Activated naive CD4-positive, alpha-beta T cell treated with anti-CD3 and anti-CD28 coated beads, Interleukin-2, amount 10 ng/mL, durations not matched to agents 7 days and 5 days (primary cell): ENCODE measurements around the gene ABHD1.

Experiments
- CTCF ChIA-PET: fragments of 350-600 bp; sonication (Branson Sonifier 250); formaldehyde crosslinking; loops from one replicate; lab custom pipeline; 2021; ENCODE audit warnings: antibody characterized with exemption; lab: Charles Lee
- DNase-seq: peaks from one replicate; pipeline ENCODE4 v3.0.0-alpha.2; 2020
- H3K27ac Mint-ChIP-seq: one replicate; pipeline ENCODE4 v1.8.0; 2021; ENCODE audit warnings: mild to moderate bottlenecking, moderate library complexity, mixed read lengths
- H3K27me3 Mint-ChIP-seq: one replicate; pipeline ENCODE4 v1.8.0; 2021; ENCODE audit warnings: mild to moderate bottlenecking, mixed read lengths
- H3K36me3 Mint-ChIP-seq: one replicate; pipeline ENCODE4 v1.8.0; 2021; ENCODE audit warnings: mixed read lengths
- H3K4me1 Mint-ChIP-seq: one replicate; pipeline ENCODE4 v1.8.0; 2021; ENCODE audit warnings: mixed read lengths
- H3K4me3 Mint-ChIP-seq: one replicate; pipeline ENCODE4 v1.8.0; 2021; ENCODE audit warnings: mild to moderate bottlenecking, moderate library complexity, mixed read lengths
- H3K9me3 Mint-ChIP-seq: one replicate; pipeline ENCODE4 v1.8.0; 2021; ENCODE audit warnings: mixed read lengths

The ABHD1 gene

DNA sequence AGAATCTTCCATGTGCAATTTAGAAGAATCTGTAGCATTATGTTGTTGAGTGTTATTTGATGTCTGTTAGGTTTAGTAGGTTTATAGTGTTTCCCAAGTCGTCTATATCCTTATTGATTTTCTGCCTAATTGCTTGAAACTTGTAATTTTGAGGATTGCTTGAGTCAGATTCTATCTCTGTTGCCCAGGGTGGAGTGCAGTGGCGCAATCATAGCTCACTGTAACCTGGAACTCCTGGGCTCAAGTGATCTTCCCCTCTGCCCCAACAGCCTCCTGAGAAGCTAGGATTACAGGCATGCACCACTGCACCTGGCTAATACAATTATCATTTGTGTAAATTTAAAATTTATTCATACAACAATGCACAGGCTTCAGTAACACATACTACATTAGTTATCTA lies 22.1 kb downstream of the ABHD1 start:
- Mint-ChIP-seq H3K27ac (no peak overlapping the region), H3K4me3 (no peak overlapping the region), H3K9me3 (peaks cover 1% of the 10 kb centered on the region), H3K27me3 (peaks cover 62% of the 10 kb centered on the region), H3K36me3 (no peaks in the 10 kb centered on the region), H3K4me1 (no peaks in the 10 kb centered on the region)
- CTCF ChIA-PET: no interaction called here
- DNase-seq: no peak

GRCh38 chr2:27147935-27148334 lies 24.3 kb downstream of the ABHD1 start:
- DNase-seq: no peak
- CTCF ChIA-PET: no interaction called here

DNA sequence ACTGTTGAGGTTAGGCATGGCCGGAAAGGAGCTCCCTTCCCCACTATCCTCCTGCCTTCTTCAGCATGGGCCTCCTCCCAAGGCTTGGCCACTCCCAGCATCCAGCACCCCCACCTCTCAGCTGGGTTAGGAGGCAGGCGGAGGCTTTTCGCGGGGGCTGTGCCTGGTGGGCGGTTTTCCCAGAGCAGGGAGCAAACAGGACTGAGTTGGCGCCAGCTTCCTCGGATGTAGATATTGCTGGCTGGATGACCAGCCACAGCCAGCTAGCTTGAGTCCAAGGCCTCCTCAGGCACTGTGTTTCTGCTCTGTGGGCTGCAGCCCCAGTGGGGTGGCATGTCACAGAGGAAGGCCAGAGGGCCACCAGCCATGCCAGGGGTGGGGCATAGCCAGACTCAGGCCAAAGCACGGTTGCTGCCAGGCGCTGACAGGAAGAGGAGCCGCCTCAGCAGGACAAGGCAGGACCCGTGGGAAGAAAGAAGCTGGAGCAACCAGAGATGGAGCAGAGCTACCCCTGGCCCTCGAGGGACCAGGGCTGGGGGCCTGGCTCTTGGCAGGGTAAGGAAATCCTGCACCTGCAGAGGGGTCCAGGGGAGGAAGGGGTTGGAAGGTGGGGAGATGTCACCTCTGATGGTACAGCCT lies 25.3 kb downstream of the ABHD1 start, which contains the start of gene TCF23:
TCF23 (plus strand) TSS at position 204 of the 639 bp plus-strand sequence; CDS start at position 334, 130 bp downstream.
- H3K27me3 Mint-ChIP-seq: peaks cover 57% of the 10 kb centered on the region
- DNase-seq: no peak
- no peaks in the 10 kb centered on the region for H3K4me1 Mint-ChIP-seq
- no peak within 1 kb of the TSS for H3K27ac Mint-ChIP-seq
- H3K36me3 Mint-ChIP-seq: no peaks in the 10 kb centered on the region
- CTCF ChIA-PET: interaction anchor here (1.5 kb wide), 1 partner anchor 21 kb away, joined by 5 read pairs; no protein-coding TSS in a partner anchor
- no peak within 1 kb of the TSS for H3K4me3 Mint-ChIP-seq
- no peaks in the 10 kb centered on the region for H3K9me3 Mint-ChIP-seq

More at GRCh38 chr2:27147935-27148334, 24.3 kb downstream of the ABHD1 start:
- Mint-ChIP-seq H3K4me1 (no peaks in the 10 kb centered on the region), H3K27me3 (peaks cover 61% of the 10 kb centered on the region), H3K9me3 (peaks cover 1% of the 10 kb centered on the region), H3K4me3 (no peak overlapping the region), H3K36me3 (no peaks in the 10 kb centered on the region), H3K27ac (no peak overlapping the region)

- no peaks in the 10 kb centered on the region for H3K36me3 Mint-ChIP-seq
- H3K4me3 Mint-ChIP-seq: no peak overlapping the region
- H3K9me3 Mint-ChIP-seq: no peaks in the 10 kb centered on the region
- CTCF ChIA-PET: interaction anchor here (1.5 kb wide), 1 partner anchor 20 kb away, joined by 5 read pairs; no protein-coding TSS in a partner anchor
- H3K27me3 Mint-ChIP-seq: peaks cover 53% of the 10 kb centered on the region
- no peaks in the 10 kb centered on the region for H3K4me1 Mint-ChIP-seq
- no peak overlapping the region for H3K27ac Mint-ChIP-seq
- no peak for DNase-seq
These were observed 26.2 kb downstream of the ABHD1 start for GRCh38 chr2:27149570-27150405.

DNA sequence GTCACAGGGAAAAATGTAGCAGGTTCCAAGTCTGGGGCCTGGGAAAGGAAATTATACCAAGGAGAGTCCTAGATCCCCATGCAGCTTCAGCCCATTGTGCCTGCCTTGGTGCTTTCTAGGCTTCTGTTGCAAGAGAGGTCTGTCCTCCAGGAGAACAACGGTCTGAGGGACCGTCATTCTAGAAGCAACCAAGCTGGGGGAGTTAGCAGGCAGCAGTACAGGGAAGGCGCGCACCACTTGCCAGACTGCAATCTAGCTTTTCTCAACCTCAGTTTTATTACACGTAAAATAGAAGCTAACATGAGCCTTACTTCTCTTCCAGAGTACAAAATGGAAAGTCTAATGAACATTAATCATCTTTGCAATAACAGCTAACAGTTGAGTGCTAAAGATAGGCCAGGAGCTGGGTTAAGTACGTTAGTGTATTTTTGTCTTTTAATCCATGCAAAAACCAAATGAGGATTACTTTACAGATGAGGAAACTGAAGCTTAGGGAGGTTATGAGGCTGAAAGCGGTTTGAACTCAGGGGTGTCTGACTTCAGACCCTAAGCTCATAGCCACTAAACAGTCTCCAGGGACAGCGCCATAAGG lies 27.1 kb downstream of the ABHD1 start:
- no peaks in the 10 kb centered on the region for H3K4me1 Mint-ChIP-seq
- H3K4me3 Mint-ChIP-seq: no peak overlapping the region
- CTCF ChIA-PET: no interaction called here

GRCh38 chr2:27152102-27152795 lies 28.6 kb downstream of the ABHD1 start:
- Mint-ChIP-seq H3K27ac (no peak overlapping the region), H3K4me1 (no peaks in the 10 kb centered on the region), H3K9me3 (no peaks in the 10 kb centered on the region), H3K4me3 (no peak overlapping the region), H3K36me3 (no peaks in the 10 kb centered on the region), H3K27me3 (peaks cover 46% of the 10 kb centered on the region)
- CTCF ChIA-PET: no interaction called here
- DNase-seq: no peak

More for the DNA sequence above, 27.1 kb downstream of the ABHD1 start:
- no peaks in the 10 kb centered on the region for H3K36me3 Mint-ChIP-seq
- DNase-seq: no peak
- no peak overlapping the region for H3K27ac Mint-ChIP-seq
- peaks cover 52% of the 10 kb centered on the region for H3K27me3 Mint-ChIP-seq
- H3K9me3 Mint-ChIP-seq: no peaks in the 10 kb centered on the region

- H3K4me1 Mint-ChIP-seq: no peaks in the 10 kb centered on the region
- no peaks in the 10 kb centered on the region for H3K36me3 Mint-ChIP-seq
- H3K27me3 Mint-ChIP-seq: peaks cover 46% of the 10 kb centered on the region
- no peak overlapping the region for H3K27ac Mint-ChIP-seq
- CTCF ChIA-PET: no interaction called here
- no peak overlapping the region for H3K4me3 Mint-ChIP-seq
- no peaks in the 10 kb centered on the region for H3K9me3 Mint-ChIP-seq
- no peak for DNase-seq
These were observed 29.3 kb downstream of the ABHD1 start for GRCh38 chr2:27152796-27153464.

DNA sequence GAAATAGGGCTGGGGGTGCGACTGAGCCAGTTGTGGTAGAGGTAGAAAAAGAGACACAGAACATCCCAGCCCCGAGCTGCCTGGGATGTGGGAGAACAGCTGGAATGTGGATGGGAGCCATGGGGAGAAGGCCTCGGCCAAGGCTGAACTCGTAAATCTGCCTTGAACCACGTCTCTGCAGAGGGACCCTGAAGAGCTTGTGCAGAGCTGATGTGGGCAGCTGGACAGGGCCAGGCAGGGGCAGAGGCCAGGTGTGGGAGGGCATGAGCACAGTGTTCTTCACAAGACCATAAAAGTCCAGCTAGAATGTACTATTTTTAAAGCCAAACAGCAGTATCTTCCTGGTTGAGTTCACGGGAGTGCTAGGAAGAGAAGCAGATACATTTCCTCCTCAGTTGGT lies 30.9 kb downstream of the ABHD1 start:
- Mint-ChIP-seq H3K27me3 (peaks cover 46% of the 10 kb centered on the region), H3K27ac (no peak overlapping the region), H3K4me3 (no peak overlapping the region), H3K36me3 (no peaks in the 10 kb centered on the region), H3K4me1 (no peaks in the 10 kb centered on the region), H3K9me3 (no peaks in the 10 kb centered on the region)
- DNase-seq: no peak
- CTCF ChIA-PET: interaction anchor here (1.2 kb wide), 1 partner anchor 15 kb away, joined by 4 read pairs; no protein-coding TSS in a partner anchor

DNA sequence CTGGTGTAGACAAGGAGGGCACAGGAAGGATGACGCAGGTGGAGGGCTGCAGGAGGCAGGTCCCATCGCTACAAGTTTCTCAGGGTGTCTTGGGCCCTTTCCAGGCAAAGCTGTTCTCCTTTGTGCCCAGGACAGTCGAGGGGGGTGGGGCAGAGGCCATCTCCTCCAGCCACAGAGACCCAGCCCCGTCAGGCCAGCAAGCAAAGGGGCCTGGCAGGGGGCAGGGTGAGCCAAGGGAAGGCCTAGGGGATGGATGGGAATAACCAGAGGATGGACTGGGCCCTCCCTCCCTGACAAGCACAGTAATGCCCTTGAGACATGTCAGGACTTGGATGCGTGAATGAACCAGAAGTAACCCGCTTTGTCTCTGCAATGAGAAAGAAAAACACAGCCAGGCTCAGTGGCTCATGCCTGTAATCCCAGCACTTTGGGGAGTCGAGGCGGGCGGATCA lies 31.5 kb downstream of the ABHD1 start:
- no peak overlapping the region for H3K4me3 Mint-ChIP-seq
- no peak for DNase-seq
- peaks cover 42% of the 10 kb centered on the region for H3K27me3 Mint-ChIP-seq
- no peak overlapping the region for H3K27ac Mint-ChIP-seq
- H3K36me3 Mint-ChIP-seq: no peaks in the 10 kb centered on the region
- CTCF ChIA-PET: interaction anchor here (1.2 kb wide), 1 partner anchor 14 kb away, joined by 4 read pairs; no protein-coding TSS in a partner anchor
- H3K4me1 Mint-ChIP-seq: no peaks in the 10 kb centered on the region
- H3K9me3 Mint-ChIP-seq: no peaks in the 10 kb centered on the region

DNA sequence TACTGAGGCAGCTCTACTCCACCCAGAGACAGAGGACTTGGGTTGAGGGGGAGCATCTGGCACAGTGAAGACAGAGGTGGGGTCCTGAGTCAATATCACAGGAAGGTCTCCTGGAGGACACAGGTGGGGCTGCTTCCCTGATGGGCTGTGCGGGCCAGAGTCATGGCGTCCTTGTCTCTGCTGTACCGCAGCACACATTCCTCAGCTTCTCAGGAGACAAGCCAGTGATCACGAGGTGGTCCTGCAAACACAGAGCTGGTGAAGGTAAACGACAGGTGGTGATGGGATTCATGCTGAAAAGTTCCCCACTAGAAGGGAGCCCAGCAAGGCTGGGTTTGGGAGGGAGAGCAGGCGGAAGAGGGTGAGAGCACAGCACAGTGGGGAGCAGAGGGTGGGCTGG lies 34.9 kb downstream of the ABHD1 start:
- CTCF ChIA-PET: interaction anchor here (1.2 to 2.1 kb wide), 2 partner anchors 12 to 13 kb away, joined by 4 to 9 read pairs; no protein-coding TSS in a partner anchor
- Mint-ChIP-seq H3K36me3 (no peaks in the 10 kb centered on the region), H3K4me3 (no peak overlapping the region), H3K4me1 (no peaks in the 10 kb centered on the region), H3K27me3 (peaks cover 34% of the 10 kb centered on the region), H3K9me3 (no peaks in the 10 kb centered on the region), H3K27ac (no peak overlapping the region)
- DNase-seq: no peak

DNA sequence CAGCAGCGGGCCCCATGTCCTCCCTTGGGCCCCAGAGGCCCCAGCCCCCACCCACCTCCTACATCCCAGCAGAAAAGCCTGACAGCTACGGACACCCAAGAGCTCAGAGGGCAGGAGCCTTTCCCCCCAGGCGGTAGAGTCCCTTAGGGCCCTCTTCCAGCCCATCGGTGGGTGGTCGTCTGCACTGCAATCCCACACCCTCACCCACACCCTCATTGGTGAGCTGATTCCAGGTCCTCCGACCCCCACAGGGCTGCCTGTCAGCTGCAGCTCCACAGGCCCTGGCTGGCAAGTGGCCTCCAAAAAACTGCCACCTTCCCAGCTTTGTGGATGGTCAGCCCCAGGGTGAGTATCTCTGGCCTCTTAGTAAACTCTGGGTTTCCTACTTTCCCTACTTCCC lies 35.7 kb downstream of the ABHD1 start:
- Mint-ChIP-seq H3K36me3 (no peaks in the 10 kb centered on the region), H3K4me1 (no peaks in the 10 kb centered on the region), H3K4me3 (no peak overlapping the region), H3K27ac (no peak overlapping the region), H3K9me3 (no peaks in the 10 kb centered on the region), H3K27me3 (peaks cover 32% of the 10 kb centered on the region)
- no peak for DNase-seq
- CTCF ChIA-PET: interaction anchor here (0.6 to 2.1 kb wide), 2 partner anchors 11 to 236 kb away, joined by 3 to 9 read pairs; no protein-coding TSS in a partner anchor

DNA sequence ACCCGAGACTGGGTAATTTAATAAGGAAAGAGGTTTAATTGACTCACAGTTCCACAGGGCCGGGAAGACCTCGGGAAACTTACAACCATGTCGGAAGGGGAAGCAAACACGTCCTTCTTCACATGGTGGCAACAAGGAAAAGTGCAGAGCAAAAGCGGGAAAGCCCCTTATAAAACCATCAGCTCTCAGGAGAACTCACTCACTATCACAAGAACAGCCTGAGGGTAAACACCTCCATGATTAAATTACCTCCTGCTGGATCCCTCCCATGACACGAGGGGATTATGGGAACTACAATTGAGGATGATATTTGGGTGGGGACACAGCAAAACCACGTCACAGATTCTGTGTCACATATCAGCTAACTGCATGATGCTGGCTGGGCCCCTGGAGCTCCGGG lies 36.6 kb downstream of the ABHD1 start:
- Mint-ChIP-seq H3K36me3 (no peaks in the 10 kb centered on the region), H3K9me3 (no peaks in the 10 kb centered on the region), H3K4me1 (peaks cover 4% of the 10 kb centered on the region), H3K27me3 (peaks cover 30% of the 10 kb centered on the region), H3K27ac (no peak overlapping the region), H3K4me3 (no peak overlapping the region)
- no peak for DNase-seq
- CTCF ChIA-PET: interaction anchor here (1.2 to 2.1 kb wide), 2 partner anchors 10 to 238 kb away, joined by 3 to 9 read pairs; no protein-coding TSS in a partner anchor
